ENCODE data around the gene VSIG2.
A peak's percentile ranks its signal among the peaks of the same experiment; 100 is the strongest.
"Not testable (repeated sequence)": the region's sequence is repeated elsewhere in the genome, so short reads cannot be mapped to it uniquely, and the experiment has no call there.

Gene VSIG2, protein sequence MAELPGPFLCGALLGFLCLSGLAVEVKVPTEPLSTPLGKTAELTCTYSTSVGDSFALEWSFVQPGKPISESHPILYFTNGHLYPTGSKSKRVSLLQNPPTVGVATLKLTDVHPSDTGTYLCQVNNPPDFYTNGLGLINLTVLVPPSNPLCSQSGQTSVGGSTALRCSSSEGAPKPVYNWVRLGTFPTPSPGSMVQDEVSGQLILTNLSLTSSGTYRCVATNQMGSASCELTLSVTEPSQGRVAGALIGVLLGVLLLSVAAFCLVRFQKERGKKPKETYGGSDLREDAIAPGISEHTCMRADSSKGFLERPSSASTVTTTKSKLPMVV

DNA sequence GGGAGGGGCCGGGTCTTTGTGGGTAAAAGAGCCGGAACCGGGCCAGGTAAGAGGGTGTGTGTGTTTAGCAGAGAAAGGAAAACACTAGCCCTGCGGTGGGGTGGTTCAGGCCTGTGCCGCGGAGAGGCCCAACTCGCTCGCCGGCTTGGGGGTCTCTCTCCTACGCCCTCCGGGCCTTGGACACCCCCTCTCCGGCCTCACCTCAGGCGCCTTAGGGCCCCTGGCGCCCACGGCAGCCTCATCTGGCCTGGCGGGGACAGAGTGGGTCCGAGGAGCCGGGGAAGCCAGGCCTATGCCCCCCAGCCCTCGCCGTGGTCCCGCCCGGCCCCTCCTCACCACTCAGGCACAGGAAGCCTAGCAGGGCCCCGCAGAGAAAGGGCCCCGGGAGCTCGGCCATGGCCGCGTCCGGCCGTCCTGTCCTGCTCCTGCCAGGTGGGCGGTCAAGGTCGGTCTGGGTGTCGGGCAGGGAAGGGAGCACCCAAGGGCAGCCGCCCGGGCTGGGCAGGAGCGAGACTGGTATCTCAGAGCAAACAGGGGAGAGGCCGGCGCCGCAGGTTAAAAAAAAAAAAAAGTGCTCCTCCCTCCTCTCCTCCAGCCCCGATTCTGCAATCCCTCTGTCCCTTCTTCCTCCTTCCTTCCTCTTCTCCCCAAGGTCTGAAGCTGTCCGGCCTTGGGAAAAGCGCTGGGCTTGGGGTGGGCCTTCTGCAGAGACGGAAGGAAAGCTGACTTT, at the start of gene VSIG2:
TSS of gene VSIG2 (minus strand) at position 515 of the 730 bp plus-strand sequence. CDS start at position 397, 118 bp downstream.
- no peak for DNase-seq (ENCODE audit: low read depth)

DNA sequence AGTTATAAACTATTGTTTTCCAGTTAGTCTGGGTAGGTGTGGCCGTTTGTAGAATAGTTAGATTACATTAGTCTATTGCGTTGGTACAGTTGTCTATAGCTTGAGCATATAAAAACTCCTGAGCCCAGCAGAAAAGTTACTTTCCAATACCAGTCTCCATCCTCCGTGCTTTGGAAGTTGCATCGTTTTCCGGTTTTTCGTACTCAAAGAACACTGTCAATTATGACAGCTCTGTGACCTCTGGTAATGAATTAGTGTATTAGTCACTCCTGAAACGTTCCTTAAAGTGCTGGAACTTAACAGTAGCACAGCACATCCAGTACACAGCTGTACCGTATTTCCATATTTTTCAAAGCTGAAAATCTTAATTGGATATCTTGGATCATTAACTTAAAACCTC, 49.0 kb upstream of the VSIG2 start:
- no peak for DNase-seq (ENCODE audit: low read depth)

DNA sequence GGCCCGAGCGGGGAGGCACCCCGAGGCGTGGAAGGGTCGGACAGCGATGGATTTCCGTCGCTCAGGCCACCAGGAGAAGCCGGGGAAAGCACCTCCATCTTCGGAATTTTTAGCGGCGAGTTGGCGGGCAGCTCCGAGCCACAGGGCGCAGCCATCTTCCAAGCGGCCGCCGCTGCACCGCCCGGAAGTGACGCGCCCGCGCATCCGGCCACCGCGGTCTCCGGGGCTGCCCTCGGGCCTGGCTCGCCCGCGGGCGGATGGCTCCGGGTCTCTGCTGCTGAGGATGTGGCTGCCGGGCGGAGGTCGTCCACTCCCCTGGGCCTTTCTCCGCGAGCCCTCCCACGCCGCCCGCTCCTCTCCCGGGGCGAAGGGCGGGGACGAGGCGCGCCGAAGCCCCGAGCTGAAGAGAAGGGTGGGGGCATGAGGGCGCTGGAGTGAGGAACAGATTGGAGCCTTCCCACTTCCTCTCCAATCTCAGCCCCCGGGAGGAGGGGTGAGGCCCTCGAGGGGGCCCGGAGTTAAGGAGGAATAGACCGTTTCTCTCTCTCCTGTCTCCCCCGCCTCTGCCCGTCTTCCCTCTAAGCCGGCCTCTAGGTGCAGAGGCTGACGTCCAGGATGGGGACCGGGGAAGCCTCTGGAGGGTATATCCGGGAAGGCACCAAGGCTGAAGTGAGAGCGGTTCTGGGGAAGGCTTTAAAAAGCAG, 48.3 kb upstream of the VSIG2 start, which contains the start of gene MSANTD2:
TSS of gene MSANTD2 (minus strand) at position 181 of the 704 bp plus-strand sequence. CDS start at position 155, 26 bp downstream.
- DNase-seq (ENCODE audit: low read depth), result peak; percentile 63

DNA sequence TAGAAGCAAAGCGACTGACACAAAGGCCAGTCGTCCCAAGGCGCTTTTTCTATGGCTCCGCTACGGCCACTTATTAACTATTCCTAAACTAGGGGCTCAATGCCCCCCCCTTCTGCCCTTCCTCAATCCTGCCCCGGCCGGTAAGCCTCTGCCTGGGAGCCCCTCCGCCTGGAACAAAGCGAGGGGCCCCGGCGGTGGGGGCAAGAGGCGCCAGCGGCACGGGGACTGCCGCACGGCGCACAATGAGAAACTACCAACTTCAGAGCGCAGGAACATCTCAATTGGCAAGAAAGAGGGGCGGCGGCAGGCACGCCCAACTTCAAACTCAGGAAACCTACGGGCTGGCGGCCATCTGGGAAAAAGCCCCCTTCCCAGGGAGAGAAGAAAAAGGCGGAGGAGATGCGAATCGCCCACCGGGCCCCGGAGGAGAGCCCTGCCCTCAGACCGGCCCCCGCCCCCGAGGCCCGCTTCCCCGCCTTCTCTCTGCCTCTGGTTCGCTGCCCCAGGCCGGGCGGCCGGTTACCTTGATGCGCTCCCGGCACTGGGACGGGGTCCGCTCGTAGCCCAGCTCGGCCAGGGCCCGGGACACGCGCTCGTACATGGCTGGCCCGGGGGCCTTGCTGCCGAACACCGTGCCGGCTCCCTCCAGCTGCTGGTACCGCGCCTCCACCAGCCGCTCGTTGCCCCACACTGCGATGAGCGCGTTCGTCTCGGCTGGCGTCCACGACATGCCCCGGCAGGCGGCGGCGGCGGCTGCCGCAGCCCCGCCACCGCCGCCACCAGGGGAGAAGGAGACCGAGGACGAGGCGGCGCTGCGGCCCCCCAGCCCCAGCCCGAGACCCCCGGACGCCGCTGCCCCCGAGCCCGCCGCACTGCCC, 47.5 kb upstream of the VSIG2 start:
- peak; percentile 3 for DNase-seq (ENCODE audit: low read depth)

DNA sequence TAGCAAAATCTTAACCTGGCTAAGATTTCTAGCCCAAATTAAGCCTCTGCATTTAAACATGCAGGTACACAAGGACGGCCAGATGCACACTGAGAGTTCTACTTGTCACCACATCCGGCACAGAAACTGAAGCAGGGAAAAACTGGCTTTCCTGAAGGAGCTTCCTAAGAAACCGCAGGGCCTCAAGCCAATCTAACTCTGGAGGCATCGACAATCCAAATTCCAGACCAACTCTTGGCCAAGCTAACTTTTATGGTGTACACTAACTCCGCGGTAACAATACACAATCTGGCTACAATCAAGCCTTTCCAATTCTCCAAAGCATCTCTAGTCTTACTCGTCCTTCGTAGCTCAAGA, 46.9 kb upstream of the VSIG2 start:
- no peak for DNase-seq (ENCODE audit: low read depth)

DNA sequence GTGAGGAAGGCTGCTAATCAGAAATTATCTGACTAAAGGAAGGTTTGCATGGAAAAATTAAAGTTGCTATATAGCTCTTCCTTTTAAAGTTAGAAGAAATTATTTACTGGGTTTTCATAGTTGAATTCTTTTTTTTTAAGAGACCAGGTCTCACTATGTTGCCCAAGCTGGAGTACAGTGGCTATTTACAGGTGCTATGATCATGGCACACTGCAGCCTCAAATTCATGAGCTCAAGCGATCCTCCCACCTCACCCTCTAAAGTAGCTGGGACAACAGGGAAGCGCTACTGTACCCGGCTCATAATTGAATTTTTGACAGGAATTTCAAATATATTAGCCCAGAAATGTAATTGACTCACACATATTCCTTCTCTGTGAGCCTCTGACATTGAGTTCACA, 44.3 kb upstream of the VSIG2 start:
- no peak for DNase-seq (ENCODE audit: low read depth)

DNA sequence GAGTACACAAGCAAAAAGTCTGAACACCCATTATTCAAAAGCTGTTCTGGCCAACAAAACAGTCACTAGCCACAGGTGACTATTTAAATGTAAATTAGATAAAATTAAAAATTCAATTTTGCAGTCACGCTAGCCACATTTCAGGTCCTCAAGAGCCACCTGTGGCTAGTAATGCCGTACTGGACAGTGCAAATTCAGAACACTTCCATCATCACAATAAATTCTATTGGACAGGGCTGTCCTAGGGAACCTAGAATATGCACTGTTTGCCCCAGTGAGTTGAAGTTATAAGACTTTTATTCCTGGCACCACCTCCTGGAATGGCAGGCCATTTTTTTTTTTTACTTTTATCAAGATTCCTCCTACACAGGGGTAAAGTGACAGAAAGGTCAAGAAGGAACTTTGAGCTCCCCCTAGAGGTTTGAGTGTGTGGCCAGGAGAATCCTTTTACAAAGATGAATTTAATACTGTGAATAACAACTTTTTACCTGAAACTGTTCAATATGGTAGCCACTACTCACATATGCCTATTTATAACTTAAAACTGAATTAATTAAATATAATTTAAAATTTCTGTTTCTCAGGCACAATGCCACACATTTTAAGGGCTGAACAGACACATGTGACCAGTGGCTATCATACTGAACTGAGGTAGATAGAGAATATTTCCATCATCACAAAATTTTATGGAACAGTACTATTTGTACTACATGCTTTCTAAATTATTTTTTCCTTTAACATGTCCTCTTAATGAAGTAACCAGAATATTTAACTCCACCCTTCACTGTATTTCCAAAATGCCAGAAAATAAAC, 41.6 kb upstream of the VSIG2 start:
- DNase-seq (ENCODE audit: low read depth), result no peak

DNA sequence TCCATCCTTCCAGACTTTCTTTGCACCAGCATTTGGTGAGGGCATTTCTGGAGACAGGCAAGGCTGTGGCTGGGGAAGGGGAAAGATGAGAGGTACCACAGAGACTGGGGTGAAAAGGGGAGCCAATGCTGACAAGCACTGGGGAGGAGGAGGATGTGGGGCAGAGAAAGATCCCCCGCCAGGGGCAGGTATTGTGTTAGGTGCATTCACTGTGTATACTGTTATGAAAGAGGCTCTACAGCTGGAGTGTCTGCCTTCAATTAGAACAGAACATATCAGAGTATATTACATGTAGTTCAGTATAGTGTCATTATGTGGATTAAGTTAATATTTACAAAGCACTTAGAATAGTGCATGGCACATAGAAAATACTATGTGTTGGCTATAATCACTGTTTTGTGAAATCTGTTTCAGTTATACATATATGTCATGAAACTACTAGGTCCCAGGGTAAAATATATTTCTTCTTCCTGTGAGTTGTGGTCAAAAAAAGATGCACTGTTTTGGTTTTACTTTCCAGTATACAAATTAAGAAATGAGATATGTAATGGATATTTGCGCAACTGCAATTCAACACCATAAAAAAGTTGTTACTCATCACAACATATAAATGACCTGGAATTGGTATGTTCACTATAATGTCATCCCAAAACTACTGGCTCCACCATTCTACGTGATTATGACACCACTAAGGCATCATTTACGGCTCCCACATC, 39.7 kb upstream of the VSIG2 start:
- DNase-seq (ENCODE audit: low read depth), result no peak

DNA sequence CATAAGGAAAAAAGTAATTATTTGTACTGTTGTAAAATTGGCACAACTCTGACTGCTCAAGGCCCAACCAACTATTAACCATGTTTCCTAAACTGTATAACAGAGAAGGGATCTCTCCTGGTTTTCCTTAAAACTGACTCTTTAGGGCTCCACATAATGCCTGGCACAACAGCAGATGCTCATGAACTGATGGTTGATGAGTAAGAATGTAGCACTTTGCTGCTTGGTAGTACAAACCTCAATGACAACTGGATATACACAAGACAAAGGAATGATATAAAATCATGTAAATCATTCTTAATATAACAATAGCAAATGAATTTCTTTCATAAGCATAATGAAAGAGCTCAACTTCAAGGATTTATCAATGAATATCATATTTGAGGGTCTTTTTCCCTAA, 36.5 kb upstream of the VSIG2 start:
- DNase-seq (ENCODE audit: low read depth), result no peak

DNA sequence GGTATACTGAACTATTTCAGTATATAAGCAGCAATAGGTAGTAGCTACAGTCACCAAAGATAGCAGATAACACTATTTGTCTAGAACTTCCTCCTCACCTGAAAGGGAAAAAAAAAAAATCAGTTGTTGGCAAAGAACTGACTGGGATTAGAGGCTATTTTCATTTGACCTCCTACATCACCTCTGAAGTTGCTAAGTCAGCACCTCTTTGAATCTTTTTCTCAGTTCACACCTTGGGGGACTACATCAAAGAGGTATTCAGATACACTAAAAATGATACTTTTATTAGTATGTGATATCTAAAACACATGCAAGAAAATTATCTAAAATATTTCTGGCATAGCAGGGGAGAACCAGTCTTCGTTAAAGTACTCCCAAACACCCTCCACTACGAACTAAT, 32.0 kb upstream of the VSIG2 start:
- no peak for DNase-seq (ENCODE audit: low read depth)

DNA sequence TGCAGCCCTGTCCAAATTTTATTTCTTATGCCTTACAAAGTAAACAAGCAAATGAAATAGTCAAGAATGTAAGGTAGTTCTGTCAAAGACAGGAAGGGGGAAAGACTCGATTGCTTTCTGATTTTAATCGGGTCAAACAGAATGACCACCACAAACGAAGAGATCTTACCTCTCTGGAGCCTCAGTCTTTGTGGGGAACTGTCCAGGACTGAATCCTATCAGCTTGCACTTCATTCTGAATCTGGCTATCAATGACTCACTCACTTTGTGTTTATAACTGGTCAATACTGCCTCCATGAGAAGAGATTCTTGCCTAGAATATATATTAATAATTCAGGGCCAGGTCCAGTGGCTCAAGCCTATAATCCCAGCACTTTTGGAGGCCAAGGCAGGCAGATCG, 30.9 kb upstream of the VSIG2 start:
- DNase-seq (ENCODE audit: low read depth), result no peak

DNA sequence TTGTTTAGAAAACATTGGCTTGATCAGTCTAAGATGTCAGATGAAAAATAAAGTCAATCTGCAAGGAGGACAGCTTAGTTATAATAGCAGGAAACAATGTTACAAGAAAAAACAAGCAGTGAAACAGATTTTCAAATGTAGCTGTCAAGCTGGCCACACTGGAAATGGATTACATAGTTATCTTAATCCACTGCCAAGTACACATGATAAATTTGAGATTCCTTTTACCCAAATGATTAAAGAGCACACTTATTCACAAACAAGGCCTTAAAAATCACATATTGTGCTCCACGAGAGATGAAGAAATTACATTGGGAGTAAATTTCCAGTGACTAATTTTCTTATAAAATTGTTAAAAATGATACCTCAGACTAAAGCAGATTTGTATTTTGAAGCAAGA, 27.5 kb upstream of the VSIG2 start:
- no peak for DNase-seq (ENCODE audit: low read depth)

DNA sequence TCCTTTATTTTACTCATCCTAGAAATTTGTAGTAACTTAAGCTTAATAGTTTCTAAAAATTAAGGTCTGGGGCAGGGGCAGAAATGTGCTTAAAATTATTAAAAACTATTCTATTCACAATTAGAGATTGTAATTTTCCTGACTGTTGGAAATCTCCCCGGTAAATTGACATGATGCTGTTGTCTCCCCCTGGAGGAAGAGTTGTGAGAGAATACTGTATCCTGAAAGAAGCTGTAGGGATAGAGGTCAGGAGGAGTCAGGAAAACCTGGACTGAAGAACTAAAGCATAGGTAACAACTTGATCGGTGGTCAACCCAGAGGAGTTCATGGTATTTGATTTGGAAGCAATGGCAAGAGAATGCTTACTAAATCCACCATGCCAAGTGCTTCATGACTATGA, 26.2 kb upstream of the VSIG2 start:
- no peak for DNase-seq (ENCODE audit: low read depth)

DNA sequence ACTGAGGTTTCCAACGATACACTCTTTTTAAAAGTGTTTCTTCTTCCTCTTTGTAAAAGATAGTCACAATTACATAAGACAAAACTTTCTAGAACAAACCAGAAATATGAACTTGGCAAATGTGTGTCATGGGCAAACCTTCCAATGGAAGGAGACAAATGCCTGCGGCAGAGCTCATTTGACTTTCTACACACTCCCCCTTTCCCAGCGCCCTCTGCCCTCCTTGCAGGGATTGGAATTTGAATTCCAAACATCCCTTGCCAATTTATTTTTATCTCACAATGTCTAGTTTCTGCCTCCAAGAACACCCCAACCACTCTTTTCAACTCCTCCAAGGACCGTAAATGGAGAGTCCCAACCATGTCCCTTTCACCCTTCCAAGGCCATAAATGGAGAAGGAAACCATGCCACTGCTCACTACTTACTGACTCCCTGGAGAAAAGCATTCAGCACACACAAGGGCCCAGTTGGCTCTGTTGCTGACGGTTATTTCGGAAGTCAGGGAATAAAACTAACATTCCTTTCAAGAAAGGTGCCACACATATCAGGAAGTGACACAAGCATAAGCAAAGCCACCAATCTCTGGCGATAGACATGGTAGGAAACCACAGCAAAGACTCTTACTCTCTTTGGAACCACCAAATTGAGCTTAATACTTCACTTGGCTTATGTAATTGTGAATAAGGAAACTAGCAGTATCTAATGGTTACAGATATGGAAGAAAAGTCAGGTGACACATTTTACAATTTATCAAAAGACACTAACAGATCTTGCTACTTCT, 25.0 kb upstream of the VSIG2 start:
- DNase-seq (ENCODE audit: low read depth), result no peak

DNA sequence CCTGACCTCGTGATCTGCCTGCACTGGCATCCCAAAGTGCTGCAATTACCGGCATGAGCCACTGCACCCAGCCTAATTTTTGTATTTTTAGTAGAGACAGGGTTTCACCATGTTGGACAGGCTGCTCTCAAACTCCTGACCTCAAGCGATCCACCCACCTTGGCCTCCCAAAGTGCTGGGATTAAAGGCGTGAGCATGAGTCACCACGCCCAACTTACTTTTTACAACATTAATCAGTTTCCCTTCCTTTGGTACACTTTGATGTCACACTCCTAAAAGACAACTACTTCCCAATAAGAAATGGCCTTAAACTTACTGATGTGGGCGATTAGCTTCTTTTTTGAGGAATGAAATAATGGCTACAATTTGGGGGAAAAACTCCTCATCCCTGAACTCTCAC, 18.9 kb upstream of the VSIG2 start:
- DNase-seq (ENCODE audit: low read depth), result not testable (repeated sequence)

DNA sequence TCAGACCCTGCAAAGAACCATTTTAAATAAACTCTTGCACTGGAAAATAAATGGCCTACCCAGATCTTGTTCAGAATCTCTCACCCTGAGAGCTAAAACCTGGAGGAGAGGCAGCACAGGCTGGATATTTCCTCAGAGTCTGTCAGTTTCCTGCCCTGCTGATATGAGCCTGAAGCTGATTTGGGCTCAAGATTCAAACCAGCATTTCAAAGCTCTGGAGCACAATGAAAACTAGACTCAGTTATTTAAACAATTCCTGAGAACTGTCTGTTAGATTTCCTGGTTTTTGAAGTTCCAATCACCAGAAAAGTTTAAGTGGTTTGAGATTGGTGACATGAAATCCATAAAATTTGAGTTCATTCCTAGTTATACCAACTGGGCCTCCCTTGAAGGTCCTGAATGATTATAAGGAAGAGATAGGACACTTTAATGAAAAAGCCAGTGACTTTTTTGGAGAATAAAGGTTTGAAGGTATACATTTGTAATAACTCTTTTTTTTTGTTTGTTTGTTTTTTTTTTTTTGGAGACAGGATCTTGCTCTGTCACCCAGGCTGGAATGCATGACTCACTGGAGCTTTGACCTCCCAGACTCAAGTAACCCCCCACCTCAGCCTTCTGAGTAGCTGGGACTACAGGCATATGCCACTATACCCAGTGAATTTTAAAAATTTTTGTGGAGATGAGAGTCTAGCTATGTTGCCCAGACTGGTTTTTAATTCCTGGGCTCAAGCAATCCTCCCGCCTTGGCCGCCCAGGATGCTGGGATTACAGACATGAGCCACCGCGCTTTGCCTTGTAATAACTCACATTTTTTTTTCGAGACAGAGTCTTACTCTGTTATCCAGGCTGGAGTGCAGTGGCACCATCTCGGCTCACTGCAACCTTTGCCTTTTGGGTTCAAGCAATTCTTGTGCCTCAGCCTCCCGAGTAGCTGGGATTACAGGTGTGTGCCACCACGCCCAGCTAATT, 18.0 kb upstream of the VSIG2 start:
- DNase-seq (ENCODE audit: low read depth), result no peak

DNA sequence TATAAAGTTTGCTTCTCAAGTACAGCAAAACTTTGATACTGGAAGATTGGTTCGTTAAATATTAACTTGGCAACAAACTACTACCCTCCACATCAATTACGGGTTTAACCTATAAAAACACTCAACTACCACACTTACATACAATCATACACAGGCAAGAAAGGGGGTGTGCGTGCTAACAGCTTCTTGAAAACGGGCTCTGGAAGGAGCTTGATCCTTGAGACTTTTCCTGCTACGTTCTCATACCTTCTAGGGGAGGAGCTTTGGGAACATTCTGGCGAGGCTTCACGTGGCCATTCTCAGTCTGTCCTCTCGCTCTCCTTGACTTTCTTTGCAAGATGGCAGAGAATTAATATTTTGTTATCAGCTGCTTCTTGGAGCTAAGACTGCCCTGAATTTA, 16.9 kb upstream of the VSIG2 start:
- no peak for DNase-seq (ENCODE audit: low read depth)

DNA sequence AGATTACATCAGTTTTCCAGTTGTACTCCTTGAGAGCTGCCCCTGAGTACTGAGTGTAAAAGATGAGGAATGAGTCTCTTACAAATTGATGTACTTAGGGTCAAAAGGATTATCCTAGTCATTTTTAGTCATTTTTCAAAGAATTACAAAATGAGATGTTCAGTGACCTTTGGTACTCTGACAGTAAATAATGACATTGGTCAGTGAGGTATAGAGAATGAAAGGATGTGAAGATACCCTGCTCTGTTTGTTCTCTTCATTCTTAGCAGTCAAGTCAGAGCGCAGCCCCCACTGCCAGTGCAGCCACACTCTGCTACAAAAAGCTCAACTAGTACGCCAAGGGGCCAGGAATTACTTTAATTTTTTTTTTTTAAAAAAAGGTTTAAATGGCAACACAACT, 14.1 kb upstream of the VSIG2 start:
- no peak for DNase-seq (ENCODE audit: low read depth)
